GM13977 (cell line): ENCODE measurements around the gene SELENBP1.

Source experiments
- DNase-seq: peaks from one replicate; pipeline ENCODE4 v3.0.0; 2012; ENCODE audit warnings: low spot score
- CTCF ChIP-seq: IDR thresholded peaks from 2 replicates; pipeline ENCODE4 v1.5.1; 2012; ENCODE audit warnings: mild to moderate bottlenecking, control low read depth; ENCODE audit not compliant: insufficient read depth; ENCODE audit errors: extremely low read depth, missing control alignments
- in situ Hi-C: fragments of 300-500 bp; cut with MboI; formaldehyde crosslinking; loops from one replicate; pipeline ENCODE4 v1.12.0; 2022; ENCODE audit warnings: low sequenced_read_pairs, low pct_unique_long_range_greater_than_20kb, mixed read lengths, inconsistent platforms; ENCODE audit not compliant: unreplicated experiment

SELENBP1 gene

GRCh38 chr1:151372058-151372934 is at the start of gene SELENBP1:
Gene SELENBP1, minus strand, starts transcription at chr1:151372705. Its CDS starts 64 bp downstream, at chr1:151372641.
- no peak for TF ChIP-seq CTCF
- no peak for DNase-seq
- in situ Hi-C loops: no loop called here

GRCh38 chr1:151419819-151420218 is 47.3 kb upstream of the SELENBP1 start:
- DNase-seq: no peak
- in situ Hi-C loops: no loop called here
- TF ChIP-seq CTCF: no peak

GRCh38 chr1:151418081-151418480 is 45.6 kb upstream of the SELENBP1 start:
- no peak for TF ChIP-seq CTCF
- in situ Hi-C loops: no loop called here
- DNase-seq: no peak

GRCh38 chr1:151416231-151416630 is 43.7 kb upstream of the SELENBP1 start:
- in situ Hi-C loops: no loop called here
- no peak for TF ChIP-seq CTCF
- no peak for DNase-seq

- no peak for TF ChIP-seq CTCF
- in situ Hi-C loops: no loop called here
- DNase-seq: no peak
Observed at GRCh38 chr1:151411884-151412283, 39.4 kb upstream of the SELENBP1 start.

GRCh38 chr1:151408891-151409290 is 36.4 kb upstream of the SELENBP1 start:
- DNase-seq: no peak
- in situ Hi-C loops: no loop called here

More at GRCh38 chr1:151408891-151409290, 36.4 kb upstream of the SELENBP1 start:
- TF ChIP-seq CTCF: no peak
